ENCODE results near the gene HOXA9. TPM values are rescaled to one million over a fixed set of nuclear protein-coding genes. Genes with fewer than 3 reads are reported as not detected.

Gene HOXA9
- total RNA-seq, 2 experiments from 2014 or later, result not detected

DNA sequence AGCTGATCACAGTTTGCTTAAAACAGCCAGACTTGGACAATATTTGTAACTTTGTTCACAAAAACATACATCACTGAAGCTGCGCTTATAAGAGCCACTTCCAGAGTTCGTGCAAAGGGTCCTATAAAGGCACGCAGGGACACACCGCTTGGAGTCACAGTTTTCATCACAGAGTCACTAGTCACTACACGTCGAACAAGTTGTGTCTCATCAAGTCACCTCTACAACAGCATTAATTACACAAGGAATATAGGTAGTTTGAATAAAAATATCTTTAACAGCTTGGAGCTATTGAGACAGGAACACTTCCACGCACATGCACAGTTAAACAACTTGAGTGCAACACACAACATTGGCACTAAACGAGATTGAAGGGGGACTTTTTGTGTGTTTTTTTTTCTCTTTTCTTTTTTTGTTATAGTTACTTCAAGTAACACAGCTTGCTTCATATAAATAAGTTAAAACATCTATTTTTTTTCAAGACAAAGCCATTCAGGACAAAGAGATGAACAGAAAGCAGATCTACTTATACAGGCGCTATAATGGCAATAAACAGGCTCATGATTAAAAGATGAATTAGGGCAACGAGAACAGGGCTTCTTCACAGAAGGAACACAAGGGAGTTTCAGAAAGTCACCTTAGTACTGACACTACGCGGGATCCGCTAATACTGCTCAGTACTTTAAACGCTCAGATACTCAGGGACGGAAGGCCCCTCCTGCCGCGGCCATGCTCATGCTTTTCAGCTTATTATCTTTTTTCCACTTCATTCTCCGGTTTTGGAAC, 24.0 kb downstream of the HOXA9 start:
- POLR2A ChIA-PET, result interaction anchor here (0.9 kb wide), 1 partner anchor 56 kb away, joined by 7 read pairs; no protein-coding TSS in a partner anchor

DNA sequence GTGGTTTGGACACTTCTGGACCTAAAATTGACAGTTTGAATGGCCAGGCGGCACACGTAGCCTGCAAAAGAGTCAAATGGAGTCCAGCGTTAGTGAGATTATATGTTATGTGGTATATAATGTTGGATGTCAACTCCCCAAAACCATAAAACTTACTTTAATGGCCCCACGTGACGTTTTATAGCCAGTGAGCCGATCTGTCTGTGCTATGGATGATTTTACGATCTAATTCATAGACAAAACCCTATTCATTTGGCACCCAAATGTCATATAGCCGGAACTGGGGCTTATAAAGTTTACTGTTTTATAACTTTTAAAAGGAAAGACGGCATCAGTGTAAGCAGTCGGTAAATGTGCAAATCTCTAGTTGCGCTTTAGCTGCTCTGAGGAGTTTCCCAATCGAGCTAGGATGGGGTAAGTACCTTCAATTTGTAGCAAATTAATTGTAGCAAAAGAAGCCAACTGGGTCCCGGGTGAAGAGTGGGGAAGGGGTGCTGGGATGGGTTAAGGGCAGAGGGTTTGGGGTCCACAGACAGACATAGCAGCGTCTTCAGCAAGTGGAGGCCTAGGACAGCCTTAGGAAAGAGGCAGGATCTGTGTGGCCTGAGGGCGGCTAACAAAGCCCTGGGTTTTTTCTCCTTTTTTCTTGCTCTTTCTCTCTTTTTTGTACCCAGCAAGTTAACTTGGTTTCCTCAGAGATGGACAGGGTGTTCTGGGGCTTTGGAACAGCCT, 25.0 kb downstream of the HOXA9 start:
- POLR2A ChIA-PET, result interaction anchor here (0.9 kb wide), 1 partner anchor 55 kb away, joined by 7 read pairs; no protein-coding TSS in a partner anchor
- CTCF ChIA-PET, result interaction anchor here (0.8 to 1.8 kb wide), 3 partner anchors 9 to 48 kb away, joined by 3 to 8 read pairs (median 3); no protein-coding TSS in a partner anchor

More for the DNA sequence above, 24.0 kb downstream of the HOXA9 start:
- CTCF ChIA-PET, result interaction anchor here (0.7 to 1.8 kb wide), 4 partner anchors 8 to 374 kb away, joined by 3 to 8 read pairs (median 4); no protein-coding TSS in a partner anchor

DNA sequence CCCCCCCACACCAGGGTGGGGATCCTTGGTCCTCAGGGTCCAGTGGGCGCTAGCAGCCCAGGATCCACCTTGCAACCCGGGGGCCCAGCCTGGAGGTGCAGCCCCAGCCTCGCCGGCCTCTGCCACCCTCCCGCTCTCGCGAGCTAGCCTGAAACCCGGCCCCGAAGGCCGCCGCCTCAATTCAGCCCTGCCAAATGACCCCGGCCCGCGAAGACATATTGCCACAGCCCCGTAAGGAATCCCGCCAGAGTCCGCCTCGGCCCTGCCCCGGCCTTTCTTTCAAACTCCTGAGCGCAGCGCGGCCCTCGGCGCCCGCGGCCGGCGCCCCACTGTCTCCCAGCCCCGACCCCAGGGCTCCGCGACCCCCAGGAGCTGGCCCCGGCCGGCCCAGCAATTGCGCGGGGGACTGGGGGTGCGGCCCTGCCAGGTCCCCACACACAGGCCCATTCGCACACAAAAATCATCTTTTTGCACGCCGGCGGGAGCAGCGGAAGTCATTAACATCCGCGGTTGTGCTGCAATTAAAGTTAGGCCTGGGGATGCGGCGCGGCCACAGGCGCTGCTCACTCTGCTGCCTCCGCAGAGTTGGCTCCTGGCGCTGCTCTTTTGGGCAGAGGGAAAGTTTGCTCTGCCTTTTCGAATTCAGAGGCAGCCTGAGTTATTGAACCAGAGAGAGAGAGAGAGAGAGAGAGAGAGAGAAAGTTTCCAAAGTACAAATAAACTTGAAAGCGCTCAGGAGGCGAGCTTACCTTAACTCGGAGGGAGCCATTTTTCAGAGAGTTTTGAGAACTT, 25.8 kb downstream of the HOXA9 start:
- CTCF ChIA-PET, result no interaction called here
- POLR2A ChIA-PET, result no interaction called here

GRCh38 chr7:27138985-27139333, 26.4 kb downstream of the HOXA9 start:
- ChIA-PET CTCF (no interaction called here), POLR2A (no interaction called here)

GRCh38 chr7:27138472-27138871, 26.9 kb downstream of the HOXA9 start:
- CTCF ChIA-PET, result no interaction called here
- POLR2A ChIA-PET, result no interaction called here

- ChIA-PET CTCF (no interaction called here), POLR2A (no interaction called here)
Observed at GRCh38 chr7:27137640-27138315, 27.6 kb downstream of the HOXA9 start.

GRCh38 chr7:27134392-27134791, 30.9 kb downstream of the HOXA9 start:
- ChIA-PET CTCF (interaction anchor here (1.1 kb wide), 1 partner anchor 27 kb away, joined by 3 read pairs; no protein-coding TSS in a partner anchor), POLR2A (no interaction called here)

GRCh38 chr7:27133409-27134231, 31.7 kb downstream of the HOXA9 start:
- ChIA-PET POLR2A (no interaction called here), CTCF (no interaction called here)

DNA sequence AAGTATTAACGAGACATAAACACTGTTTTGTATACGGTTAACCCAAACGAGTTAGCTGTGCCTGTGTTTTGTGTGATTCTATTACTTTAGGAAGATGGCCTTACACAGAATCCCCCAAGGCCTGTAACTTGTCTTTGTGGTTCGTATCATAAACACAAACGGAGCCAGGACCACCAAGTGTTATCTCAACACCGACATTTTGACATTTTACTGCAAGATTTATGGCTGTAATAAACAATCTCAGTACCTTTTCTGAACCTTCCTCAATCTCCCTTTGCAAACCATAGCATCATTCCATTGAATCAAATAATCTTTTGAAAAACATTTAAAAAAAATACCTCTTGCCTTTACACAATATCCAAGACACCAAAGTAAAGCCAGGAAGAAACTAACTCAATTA, 32.4 kb downstream of the HOXA9 start:
- POLR2A ChIA-PET, result no interaction called here
- CTCF ChIA-PET, result no interaction called here

DNA sequence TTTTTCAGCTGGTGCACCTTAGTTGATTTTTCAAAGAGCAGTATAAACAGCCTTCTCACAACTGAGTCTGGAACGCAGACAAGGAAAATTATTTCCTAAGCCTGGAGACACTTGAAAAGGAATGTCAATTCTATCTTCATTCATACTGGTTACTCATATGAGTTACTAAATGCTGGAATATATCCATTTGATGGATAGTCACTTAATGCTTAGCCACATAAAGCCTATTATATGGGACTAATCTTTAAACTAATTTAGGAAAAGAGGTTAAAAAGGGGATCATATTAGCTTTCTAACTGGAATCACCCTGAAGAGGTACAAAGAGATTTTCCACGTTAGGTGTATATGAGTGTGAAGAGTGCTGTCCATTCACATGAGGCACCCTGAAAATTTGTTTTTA, 33.1 kb downstream of the HOXA9 start:
- CTCF ChIA-PET, result interaction anchor here (1.7 kb wide), 1 partner anchor 29 kb away, joined by 4 read pairs; no protein-coding TSS in a partner anchor

DNA sequence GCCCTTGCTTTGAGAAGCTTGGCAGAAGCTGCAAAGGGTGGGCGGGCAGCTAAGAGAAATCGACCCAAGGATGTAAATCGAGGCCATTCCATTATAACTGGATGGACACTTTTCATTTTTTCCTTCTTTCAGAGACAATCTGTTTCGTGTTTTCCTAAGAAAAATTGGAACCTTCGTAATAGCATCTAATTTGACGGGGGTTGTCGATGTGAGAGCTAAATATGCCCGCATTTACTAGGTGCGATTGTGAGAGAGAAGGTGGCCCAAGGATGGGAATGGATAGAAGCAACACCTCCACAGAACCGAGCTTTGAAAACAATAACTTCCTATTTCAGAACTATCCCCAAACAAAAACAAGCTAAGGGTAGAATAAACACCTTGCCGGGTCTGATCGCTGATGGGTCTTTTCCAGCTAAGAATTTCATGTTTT, 33.9 kb downstream of the HOXA9 start:
- CTCF ChIA-PET, result interaction anchor here (1.5 to 1.7 kb wide), 2 partner anchors 20 to 29 kb away, joined by 4 read pairs; no protein-coding TSS in a partner anchor
- POLR2A ChIA-PET, result interaction anchor here (1.0 kb wide), 1 partner anchor 11 kb away, joined by 6 read pairs; no protein-coding TSS in a partner anchor

More for the DNA sequence above, 33.1 kb downstream of the HOXA9 start:
- POLR2A ChIA-PET, result no interaction called here

DNA sequence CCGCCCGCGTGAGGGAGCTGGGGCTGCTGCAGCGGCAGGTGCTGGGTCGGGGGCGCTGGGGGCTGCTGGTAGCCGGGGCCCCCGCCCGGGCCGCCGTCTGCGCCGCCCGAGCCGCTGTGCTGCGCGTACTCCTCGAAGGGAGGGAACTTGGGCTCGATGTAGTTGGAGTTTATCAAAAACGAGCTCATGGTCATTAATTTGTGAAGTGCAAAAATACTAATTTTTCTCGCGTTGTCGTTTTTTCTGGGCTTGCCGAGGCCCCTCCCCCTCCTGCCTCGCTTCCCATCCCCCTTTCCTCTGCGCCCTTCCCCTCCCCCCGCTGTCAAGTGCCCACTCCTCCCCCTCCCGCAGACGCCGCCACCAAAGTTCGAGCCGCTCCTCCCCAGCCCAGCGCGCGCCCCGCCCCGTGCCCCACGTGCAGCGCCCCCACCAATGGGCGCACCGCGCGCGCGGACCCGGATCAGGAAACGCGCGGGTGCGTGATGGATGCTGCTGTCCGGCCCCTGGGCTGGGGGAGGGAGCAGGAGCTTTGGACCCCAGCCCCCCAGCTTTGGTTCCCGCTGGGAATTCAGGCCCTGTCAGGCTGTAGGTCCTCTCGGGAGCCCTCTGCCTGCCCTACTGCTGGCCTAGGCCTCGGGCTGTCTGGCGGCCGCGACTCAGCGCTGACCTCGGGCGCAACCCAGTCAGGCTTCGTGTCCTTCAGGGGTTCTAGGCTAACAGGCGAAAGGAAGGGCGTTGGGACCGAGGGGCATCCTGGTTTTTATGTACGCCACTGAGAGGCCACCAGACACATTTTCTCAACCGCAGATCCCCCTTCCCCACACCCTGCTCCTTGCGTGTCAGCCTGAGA, 34.6 kb downstream of the HOXA9 start, which contains the start of gene HOXA4:
HOXA4 (minus strand) TSS at position 218 of the 850 bp plus-strand sequence; CDS start at position 194, 24 bp downstream.
- ChIA-PET POLR2A (interaction anchor here (1.0 kb wide), 1 partner anchor 10 kb away, joined by 6 read pairs; no protein-coding TSS in a partner anchor), CTCF (interaction anchor here (1.5 to 1.7 kb wide), 2 partner anchors 20 to 30 kb away, joined by 4 read pairs; no protein-coding TSS in a partner anchor)

- CTCF ChIA-PET, result no interaction called here
- POLR2A ChIA-PET, result no interaction called here
Observed at GRCh38 chr7:27129729-27130539, 35.4 kb downstream of the HOXA9 start.

DNA sequence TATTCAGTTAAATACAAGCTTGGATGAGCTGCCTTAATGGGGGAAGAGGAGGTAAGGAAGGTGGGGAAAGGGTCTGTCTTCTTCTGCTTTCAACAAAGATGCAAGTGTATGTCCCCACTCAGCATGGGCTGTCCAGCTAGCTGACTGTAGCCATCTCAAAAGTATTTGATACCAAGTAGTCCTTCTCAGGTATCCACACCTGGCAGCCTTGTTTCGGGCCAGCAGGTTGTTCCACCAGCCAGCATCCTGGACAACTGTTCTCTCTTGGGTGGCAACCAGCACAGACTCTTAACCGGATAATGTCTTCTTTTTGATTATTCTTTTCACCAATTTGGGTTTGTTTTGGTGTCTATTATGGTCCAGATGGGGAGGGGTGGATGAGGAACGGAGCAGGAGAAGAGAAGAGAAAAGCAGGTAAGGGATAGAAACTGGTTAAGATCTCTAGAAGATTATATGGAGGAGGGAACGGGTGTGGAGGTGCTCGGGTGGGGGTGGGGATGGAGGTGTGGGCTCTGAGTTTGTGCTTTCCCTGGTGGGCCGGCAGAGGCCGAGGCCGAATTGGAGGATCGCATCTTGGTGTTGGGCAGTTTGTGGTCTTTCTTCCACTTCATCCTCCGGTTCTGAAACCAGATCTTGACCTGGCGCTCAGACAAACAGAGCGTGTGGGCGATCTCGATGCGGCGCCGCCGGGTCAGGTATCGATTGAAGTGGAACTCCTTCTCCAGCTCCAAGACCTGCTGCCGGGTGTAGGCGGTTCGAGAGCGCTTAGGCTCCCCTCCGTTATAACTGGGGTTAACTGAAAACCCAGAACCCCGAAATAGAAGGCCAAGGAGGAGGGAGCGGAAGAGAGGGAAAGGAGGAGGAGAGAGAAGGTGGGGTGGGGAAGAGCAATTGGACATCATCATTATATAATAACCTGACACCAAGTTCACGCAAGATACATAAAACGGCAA, 36.3 kb downstream of the HOXA9 start:
- POLR2A ChIA-PET, result no interaction called here

DNA sequence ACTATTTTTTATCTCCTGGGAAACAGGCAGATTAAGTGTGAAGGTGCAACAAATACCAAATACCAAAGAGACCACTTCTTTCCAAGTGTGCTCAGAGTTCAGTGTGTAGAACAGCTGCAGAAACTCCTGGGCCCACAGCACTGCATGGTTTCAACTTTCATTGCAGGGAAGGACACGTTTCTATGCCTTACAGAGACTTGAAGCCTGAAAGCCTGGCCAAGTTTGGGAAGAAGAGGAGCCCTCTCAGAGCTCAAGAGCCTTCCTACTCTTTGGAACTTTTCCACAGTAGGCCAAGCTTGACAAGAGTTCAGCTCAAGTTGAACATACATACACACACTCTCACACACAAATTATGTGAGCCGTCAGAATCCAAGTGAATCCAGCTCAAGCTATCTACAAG, 37.3 kb downstream of the HOXA9 start:
- POLR2A ChIA-PET, result no interaction called here
- CTCF ChIA-PET, result no interaction called here

More for the DNA sequence above, 36.3 kb downstream of the HOXA9 start:
- CTCF ChIA-PET, result no interaction called here
